Superior temporal gyrus (tissue), 1 donor: ENCODE data around the gene KLRD1.
"Not testable (repeated sequence)": the region's sequence is repeated elsewhere in the genome, so short reads cannot be mapped to it uniquely, and the experiment has no call there.

Experiments
- DNase-seq: peaks from one replicate; pipeline ENCODE4 v3.0.0-alpha.2; 2016; ENCODE audit errors: extremely low spot score

KLRD1 gene

DNA sequence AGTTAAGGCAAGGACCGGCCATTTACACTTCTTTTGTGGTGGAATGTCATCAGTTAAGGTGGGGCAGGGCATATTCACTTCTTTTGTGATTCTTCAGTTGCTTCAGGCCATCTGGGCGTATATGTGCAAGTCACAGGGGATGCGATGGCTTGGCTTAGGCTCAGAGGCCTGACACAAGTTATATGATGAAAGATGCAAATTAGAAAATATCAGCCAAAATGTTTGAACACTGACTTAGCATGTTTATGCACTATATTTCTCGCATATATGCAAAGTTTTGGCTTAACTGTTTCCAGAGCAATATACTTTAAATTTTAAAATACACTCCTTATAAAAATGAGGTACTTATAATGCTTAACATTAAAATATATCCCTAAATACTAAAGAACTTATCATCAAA, 30.8 kb downstream of the KLRD1 start:
- DNase-seq, result not testable (repeated sequence)

DNA sequence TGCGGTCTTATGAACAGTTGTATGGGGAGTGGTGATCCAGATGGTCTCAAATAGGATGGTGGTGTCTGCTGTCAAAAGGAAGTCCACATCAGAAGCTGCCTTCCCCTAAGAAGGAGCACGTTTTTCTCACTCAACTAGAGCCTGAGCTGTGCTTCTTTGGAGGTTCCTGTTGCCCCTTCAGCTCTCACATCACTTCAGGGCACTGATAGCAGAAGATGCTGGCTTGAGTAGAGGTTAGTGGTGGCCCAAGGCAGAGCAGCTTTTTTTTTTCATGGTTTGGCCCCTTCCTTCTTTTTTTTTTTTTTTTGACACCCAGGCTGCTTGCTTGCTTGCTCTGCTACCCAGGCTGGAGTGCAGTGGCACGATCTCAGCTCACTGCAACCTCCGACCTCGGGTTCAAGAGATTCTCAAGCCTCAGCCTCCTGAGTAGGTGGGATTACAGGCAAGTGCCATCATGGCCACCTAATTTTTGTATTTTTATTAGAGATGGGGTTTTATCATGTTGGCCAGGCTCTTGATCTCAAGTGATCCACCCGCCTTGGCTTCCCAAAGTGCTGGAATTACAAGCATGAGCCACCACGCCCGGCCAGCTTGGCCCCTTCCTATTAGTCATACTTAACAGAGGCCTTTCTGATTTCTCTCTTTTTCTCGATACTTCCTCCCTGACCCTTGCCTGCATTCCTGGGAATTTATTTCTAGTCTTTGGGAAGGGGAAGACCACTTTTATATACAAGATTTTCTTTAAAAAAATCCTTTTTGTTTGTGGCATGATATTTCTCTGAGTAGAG, 31.6 kb downstream of the KLRD1 start:
- DNase-seq, result no peak

DNA sequence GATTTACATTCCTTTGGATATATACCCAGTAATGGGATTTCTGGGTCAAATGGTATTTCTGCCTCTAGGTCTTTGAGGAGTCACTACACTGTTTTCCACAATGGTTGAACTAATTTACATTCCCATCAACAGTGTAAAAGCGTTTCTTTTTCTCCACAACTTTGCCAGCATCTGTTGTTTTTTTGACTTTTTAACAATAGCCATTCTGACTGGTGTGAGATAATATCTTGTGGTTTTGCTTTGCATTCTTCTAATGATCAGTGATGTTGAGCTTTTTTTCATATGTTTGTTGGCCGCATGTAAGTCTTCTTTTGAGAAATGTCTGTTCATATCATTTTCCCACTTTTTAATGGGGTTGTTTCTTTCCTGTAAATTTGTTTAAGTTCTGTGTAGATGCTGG, 33.3 kb downstream of the KLRD1 start:
- DNase-seq, result not testable (repeated sequence)

DNA sequence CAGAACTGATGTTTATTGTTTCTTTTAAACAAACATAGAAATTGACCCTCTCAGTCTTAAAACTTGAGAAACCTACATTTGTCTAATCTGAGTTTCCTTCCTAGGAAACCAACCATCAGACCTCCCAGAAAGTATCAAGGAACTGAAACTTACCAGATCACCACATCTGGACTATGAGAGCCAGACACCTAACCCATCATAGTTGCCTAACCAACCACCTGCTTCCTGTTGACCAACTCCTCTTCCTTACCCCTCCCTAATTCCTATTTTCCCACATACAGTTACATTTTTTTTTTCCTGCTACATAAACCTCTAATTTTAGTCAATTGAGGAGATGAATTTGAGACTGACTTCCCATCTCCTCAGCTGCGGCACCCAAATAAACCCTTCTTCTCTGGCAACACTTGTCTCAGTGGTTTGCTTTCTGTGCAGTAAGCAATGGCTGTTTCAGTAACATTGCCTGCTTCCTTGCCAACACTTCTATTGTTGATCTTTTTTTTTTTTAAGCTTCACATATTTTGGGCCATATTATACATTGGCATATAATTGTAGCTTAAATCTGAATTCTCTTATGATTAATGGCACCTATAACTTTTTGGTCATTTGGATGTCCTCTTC, 34.3 kb downstream of the KLRD1 start:
- DNase-seq, result no peak

DNA sequence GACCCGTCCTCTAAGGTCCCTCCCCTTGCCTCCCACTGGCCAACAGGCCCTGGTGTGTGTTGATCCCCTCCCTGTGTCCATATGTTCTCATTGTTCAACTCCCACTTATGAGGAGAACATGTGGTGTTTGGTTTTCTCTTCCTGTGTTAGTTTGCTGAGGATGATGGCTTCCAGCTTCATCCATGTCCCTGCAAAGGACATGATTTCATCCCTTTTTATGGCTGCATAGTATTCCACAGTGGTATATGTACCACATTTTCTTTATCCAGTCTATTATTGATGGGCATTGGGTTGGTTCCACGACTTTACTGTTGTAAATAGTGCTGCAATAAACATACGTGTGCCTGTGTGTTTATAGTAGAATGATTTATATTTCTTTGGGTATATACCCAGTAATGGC, 43.8 kb downstream of the KLRD1 start:
- DNase-seq, result not testable (repeated sequence)

DNA sequence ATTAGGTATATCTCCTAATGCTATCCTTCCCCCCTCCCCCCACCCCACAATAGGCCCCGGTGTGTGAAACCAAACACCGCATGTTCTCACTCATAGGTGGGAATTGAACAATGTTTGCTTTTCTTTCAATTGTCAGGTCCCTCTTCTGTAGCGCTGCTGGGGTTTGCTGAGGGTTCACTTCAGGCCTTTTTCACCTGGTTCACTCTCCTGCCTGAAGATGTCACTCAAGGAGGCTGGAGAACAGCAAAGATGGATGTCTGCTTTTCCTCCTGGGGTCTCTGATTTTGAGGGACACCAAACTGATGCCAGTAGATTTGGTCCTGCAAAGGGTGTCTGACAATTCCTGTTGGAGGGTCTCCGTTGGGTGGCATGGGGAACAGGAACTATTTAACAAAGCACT, 46.4 kb downstream of the KLRD1 start:
- DNase-seq, result no peak

DNA sequence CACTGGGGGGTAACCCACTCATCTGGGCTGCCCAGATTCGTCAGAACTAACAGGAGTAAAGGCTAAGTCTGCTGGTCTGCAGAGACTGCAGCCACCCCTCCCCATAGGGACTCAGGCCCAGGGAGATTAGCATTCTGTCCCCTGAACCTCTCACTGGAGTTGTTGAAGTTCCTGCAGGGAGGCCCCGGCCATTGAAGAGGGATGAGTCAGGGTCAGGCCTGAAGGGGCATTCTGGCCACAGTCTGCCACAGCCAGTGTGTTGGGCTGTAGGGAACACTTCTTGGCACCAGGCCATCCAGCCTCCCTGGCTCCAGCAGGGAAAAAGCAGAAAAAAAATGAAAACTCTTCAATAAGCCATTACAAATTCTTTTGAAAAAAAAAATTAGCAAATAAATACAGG, 46.8 kb downstream of the KLRD1 start:
- no peak for DNase-seq

DNA sequence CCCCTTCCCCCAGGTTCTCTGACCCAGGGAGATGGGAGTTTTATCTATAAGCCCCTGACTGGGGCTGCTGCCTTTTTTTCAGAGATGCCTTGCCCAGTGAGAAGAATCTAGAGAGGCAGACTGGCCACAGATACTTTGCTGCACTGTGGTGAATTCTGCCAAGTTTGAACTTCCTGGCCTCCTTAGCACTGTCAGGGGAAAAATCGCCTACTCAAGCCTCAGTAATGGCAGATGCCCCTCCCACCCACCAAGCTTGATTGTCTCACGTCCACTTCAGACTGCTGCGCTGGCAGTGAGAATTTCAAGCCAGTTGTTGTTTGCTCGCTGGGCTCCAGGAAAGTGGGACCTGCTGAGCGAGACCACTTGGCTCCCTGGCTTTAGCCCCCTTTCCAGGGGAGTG, 50.5 kb downstream of the KLRD1 start:
- DNase-seq, result no peak

DNA sequence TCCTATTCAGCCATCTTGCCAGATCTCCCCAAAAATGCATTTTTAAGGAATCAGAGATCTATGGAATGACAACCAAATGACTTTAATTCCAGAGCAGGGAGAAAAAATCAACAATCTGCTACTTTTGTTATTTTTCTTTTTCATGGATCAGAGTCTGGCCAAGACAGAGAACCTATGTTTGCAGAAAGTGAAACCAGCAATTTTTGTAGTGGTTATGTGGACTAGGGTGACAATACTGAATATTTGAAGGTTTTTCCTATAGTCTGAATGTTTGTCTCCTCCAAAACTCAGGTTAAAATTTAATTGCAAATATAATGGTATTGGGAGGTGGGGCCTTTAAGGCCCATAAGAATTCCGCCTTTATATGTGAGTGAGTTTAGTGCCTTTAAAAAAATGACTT, 51.3 kb downstream of the KLRD1 start:
- no peak for DNase-seq

DNA sequence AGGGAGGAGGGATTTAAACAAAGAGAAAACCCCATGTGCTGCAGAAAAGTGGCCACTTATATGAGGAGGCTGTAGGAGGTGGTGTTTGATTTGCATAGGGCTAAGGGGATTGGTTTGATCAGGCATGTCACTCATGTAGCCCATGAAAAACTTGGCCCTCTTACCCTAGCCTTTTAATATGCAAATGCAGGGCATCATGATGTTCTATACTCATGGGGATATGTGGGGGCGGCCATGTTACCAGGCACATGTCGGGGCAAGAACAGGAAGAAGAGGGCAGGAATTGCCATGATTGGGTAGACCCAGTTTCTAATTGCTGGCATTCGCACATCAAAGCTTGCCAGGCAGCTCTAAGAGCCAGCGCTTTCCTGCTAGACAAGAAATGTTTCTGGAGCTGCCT, 53.4 kb downstream of the KLRD1 start:
- DNase-seq, result no peak

DNA sequence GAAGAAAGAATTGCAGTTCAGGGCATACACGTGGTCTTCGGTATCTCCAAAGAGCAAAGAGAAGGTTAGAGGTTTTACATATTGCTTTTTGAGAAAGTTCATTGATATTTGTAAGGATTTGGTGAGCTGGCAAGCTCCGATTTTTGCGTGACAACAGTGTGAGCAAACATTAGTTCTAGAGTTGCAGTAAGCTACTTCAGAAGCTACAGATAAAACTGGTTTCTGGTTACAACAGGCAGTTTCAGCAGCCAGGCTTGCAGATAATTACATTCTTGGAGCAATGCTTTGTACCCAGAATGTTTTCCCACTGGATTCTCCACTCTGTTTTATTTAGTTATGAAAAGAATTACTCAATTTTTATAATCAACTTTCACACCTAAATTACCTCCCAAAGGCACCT, 54.0 kb downstream of the KLRD1 start:
- DNase-seq, result no peak

DNA sequence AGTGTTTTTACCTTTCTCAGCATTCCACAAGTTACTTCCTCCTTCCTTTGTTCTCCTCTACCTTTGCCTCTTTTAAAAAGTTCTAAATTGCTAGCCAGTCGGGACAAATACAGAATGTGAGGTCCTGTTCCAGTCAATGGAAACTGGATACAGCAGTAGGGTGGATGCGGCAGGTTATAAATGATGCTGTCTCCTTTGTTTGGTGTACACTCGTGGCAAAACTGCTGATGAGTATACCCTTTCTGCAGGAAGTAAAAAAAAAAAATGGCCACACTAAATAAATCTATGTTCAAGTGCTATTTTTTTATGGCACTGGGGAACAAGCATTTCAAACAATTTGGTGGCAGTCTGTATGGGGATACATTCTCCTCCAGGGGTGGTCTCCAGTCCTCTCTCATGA, 54.7 kb downstream of the KLRD1 start:
- no peak for DNase-seq

DNA sequence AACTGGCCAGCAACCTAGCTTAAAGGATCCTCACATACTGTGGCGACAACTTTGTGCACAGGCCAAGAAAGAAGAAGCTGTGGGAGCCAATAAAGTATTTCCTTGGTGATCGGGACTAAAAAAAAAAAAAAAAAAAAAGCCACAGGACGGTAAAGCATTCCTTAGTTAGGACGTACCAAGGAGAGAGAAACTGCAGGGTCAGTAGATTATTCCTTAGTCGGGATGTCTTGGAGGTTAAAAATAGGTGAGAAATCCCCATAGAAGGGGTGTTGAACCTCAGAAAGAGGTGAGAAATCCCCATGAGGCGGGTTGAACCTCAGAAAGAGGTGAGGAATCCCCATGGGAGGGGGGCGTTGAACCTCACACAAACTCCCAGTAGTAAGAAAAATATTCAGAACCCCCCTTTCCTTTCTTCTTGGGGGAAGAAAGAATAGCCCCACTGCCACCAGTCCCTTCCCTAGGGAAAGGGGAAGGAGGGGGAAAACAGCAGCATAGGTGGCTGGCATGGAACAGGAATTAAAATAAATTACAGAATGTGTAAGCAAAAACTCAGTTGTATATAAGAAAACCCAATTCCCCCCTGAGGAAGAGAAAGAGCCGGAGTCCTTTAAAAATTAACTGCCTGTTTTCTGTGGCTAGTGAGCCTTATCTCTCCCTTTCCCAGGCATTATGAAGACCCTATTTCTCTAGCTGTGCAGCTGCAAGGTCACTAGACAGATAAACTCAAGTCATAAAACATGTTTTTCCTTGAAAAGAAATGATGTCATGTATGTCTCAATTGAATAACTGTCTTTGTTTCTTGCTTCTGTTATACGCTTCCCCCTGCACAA, 55.4 kb downstream of the KLRD1 start:
- DNase-seq, result peak; percentile 60

DNA sequence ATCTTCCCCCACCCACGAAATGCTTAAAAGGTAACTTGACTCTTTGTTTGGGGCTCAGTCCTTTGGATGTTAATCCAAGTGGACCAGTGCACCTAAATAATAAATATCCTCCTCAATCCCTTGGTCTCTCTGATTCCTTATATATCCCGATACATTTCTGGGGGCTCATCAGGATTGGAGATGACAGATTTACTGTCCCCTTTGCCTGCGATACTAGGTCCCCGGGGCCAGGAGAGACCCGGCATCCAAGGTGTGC, 55.9 kb downstream of the KLRD1 start:
- no peak for DNase-seq

DNA sequence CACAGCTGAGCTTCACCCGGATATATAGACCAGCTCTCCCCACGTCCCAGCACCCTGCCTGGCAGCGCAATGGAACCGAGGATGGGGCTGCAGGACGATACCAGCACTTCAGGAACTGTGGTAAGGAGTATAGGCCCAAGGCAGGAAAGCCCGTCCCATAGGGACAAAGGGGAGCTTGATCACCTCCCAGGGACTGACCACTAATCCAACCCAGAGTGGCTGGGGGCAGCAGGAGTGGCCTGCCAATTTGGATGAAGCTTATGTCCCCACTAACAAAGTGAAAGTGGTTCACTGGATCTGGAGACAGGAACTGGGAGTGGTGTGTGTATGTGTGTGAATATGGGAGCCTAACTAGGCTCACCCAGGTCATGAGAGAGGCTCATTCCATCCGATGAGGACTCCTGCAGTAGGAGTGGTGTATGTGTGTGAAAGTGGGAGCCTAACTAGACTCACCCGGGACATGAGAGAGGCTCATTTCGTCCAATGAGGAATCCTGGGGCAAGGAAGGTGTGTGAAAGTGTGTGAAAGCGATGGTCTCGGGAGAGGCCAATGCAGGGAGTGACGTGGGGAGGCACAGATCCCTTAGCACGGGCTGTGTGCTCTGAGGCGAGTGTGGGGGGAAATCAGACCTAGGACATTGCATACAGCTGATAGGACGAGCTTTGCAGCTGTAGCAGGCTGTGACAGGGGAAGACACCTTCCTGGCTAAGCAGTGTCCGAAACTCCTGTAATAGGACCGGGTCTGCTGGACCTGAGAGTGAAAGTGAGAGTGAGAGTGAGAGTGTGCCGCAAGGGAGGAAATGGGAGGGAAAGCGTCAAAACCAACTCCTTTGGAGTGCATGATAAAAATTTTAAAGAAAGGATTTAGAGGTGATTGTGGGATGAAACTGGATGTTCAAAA, 56.5 kb downstream of the KLRD1 start:
- peak; percentile 87 for DNase-seq

DNA sequence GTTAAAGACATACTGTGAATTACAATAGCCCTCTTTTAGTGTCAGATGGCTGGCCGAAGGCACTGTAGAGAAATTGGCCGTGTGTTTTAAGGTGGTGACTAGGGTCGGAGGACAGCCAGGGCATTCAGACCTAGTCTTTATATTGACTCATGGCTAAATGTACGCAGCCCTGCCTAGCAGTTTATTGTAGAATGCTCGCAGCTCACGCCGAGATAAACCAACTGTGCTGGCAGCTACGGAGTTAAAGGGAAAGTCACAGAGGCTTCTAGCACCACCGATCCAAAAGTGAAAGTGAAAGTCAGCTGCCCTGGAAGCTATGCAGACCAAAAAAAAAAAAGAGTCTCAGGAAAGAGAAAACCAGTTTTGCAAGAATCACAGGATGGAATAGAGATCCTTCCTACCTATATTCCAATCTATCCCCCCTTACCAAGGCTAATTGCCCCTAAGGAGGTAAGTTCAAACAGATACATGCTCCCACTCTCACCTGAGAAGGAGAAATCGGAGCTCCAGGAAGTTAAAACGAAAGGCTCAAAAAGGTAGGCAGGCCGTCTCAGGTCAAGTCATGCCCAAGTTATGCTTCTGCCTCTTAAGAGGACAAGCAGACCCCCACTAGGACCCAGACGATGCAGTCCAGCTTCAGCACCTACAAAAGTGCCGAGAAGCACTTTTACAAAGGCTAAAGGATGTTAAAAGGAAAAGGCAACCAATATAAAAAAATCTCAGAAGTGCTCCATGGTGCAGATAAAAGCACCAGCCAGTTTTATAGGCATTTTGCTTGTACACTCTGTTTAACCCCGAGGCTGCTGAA, 57.3 kb downstream of the KLRD1 start:
- DNase-seq, result peak; percentile 96

DNA sequence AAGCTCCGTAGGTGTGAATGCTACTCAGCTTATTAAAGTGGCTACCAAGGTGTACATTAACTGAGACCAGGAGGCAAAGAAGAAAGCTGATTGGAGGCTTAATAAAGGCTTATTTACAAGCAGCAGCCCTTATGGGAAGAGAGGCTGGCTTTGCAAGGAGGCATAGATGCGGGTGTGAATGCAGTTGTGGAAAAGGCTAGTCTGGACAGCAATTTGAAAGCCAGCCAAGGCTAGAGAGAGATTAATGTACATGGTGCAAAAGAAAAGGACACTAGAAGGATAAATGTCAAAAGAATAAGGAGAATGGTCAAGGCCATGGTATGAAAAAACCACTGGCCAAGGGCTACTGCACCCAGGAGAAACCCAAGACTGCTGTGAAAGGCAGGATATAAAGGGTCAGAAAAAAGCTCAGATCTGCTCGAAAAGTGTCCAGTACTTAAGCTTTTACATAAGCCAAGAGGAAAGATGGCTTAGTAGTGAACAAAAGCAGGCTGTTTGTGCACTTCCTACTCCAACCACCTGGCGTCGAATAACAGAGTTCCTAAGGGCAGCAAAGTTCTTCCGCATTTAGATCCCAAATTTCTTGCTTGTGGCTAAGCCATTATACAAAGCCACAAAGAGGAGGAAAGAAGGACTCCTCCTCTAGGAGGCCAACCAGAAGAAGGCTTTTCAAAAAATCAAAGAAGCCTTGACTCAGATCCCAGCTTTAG, 58.2 kb downstream of the KLRD1 start:
- peak; percentile 85 for DNase-seq

DNA sequence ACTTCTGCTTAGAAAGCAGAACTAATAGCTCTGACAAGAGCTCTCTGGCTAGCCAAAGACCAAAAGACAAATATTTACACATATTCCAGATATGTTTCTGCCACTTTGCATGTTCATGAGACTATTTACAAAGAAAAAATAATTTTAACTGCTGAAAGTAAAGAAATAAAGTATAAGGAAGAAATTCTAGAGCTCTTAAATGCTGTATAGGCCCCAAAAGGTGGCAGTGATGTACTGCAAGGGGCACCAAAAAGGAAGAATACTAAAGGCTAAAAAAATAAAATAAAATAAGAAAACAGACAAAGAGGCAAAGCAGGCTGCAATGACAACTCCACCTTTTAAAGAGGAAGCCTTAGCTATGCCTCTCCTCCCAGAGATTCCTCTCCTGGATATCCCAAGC, 59.2 kb downstream of the KLRD1 start:
- peak; percentile 62 for DNase-seq

DNA sequence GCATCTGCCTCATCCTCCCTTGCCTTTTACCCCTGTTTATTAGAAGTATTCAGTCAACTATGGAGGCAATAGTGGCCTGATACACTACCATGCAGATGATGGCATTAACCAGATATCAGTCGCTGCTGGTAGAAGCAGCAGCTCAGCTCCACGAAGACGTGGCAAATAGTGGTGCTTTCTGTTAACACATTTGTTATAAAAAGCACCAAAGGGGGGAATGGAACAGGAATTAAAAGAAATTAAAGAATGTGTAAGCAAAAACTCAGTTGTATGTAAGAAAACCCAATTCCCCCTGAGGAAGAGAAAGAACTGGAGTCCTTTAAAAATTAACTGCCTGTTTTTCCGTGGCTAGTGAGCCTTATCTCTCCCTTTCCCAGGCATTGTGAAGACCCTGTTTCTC, 60.0 kb downstream of the KLRD1 start:
- peak; percentile 53 for DNase-seq
